GM18502 (cell line): ENCODE results near the gene FCF1.
"Not testable (repeated sequence)": the region's sequence is repeated elsewhere in the genome, so short reads cannot be mapped to it uniquely, and the experiment has no call there.

Source experiments
- ATAC-seq: cut with Tn5 transposase; IDR thresholded peaks from one replicate; pipeline ENCODE4 v1.9.1; 2021; ENCODE audit warnings: mild to moderate bottlenecking; ENCODE audit not compliant: unreplicated experiment, poor library complexity

The FCF1 gene

GRCh38 chr14:74697976-74698375 is 15.0 kb upstream of the FCF1 start:
- no peak for ATAC-seq

DNA sequence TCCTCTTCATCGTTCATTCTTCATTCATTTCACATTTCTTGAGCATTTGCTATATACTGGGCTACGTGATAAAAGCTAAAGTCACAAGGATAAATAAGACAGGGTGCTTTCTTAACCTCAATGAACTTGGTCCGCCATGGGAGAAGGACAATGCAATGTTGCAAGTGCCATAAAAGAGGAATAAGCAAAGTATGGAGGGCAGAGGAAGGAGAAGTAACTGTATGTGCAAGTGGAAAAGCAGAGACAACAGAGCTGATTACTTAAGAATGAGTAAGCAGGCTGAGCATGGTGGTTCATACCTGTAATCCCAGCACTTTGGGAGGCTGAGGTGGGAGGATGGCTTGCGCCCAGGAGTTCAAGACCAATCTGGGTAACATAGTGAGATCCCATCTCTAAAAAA is 14.5 kb upstream of the FCF1 start:
- no peak for ATAC-seq

DNA sequence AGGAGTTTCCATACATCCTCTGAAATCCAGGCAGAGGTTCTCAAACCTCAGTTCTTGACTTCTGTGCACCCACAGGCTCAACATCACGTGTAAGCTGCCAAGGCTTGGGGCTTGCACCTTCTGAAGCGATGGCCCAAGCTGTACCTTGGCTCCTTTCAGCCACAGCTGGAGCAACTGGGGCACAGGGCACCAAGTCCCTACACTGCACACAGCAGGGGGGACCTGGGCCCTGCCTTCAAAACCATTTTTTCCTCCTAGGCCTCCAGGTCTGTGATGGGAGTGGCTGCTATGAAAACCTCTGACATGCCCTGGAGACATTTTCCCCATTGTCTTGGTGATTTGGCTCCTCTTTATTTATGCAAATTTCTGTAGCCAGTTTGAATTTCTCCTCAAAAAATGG is 10.7 kb upstream of the FCF1 start:
- ATAC-seq, result no peak

- no peak for ATAC-seq
Measured at GRCh38 chr14:74703043-74703442, 9.9 kb upstream of the FCF1 start.

- no peak for ATAC-seq
Measured at GRCh38 chr14:74704656-74705055, 8.3 kb upstream of the FCF1 start.

- ATAC-seq, result no peak
Measured at GRCh38 chr14:74705613-74706500, 7.1 kb upstream of the FCF1 start.

DNA sequence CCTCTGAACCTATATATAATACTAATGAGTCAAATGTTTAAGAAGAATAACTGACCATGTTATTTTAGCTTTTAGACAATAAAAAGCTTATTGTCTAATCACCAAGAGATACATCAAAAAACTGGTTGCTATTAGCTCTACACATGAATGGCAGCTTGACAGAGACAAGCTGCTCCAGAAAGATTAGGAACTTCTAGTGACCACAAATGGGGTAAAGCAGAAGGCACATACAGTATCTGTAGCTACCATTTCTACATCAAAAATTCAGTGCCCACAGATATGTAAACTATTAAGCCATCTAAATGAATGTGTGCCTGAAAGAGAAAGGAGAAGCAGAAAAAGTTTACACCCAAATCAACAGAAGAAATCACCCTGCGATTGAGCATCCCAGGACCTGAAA is 2.5 kb upstream of the FCF1 start:
- no peak for ATAC-seq

GRCh38 chr14:74711651-74712050 is 1.3 kb upstream of the FCF1 start:
- ATAC-seq, result no peak

DNA sequence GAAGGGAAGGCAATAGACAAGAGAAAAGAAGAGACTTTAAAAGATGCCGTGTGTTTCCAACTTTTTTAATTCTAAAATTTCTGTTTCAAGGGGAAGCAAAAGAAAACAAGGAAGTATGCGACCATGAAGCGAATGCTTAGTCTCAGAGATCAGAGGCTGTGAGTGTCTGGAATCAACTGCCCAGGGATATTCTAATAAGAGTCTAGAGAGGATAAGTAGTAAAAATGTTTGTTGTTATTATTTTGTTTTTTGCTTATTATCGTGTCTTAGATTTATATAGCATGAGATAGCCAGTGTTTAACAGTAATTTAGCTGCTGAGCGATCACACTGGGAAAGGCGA is 421 bp downstream of the FCF1 start:
- ATAC-seq, result no peak

- no peak for ATAC-seq
Measured at GRCh38 chr14:74720526-74720925, 7.6 kb downstream of the FCF1 start.

- ATAC-seq, result no peak
Measured at GRCh38 chr14:74723134-74723533, 10.2 kb downstream of the FCF1 start.

DNA sequence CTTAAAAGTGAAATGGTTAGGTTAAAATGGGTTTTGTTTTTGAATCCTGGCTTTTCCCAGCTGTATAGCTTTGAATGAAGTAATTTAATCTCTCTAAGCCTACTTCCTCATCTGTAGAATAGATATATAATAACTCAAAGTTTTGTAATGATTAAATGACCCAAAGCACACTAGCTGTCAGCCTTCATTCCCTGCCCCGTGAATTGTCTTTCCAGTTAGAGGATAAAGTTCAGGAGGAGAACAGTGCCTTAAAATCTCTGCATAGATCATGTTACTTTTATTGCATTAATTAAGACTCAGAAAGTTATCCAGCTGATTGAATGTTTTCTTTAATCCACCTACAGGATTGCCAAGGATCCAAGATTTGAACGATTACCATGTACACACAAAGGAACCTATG is 19.4 kb downstream of the FCF1 start:
- ATAC-seq, result no peak

DNA sequence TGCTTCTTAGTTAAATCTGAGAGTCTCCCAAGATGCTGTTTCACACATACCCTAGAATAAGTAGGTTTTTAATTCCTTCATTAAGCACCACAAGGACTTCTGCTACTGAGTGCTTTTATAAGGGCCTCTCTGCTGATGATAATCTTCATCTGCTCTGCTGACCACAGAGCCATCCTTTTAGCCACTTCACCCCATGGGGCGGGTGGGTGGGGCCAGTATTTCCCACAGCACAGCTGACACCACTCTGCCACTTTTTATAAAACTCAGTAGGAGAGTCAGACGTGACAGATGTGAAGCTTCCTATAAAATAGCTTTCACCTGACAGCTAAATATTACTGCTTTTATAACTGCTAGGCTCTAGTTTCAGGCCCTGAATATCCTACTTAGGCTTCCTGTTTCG is 20.3 kb downstream of the FCF1 start:
- ATAC-seq, result no peak

GRCh38 chr14:74735125-74735524 is 22.2 kb downstream of the FCF1 start:
- ATAC-seq, result no peak

- ATAC-seq, result no peak
Measured at GRCh38 chr14:74737753-74738325, 24.9 kb downstream of the FCF1 start.

DNA sequence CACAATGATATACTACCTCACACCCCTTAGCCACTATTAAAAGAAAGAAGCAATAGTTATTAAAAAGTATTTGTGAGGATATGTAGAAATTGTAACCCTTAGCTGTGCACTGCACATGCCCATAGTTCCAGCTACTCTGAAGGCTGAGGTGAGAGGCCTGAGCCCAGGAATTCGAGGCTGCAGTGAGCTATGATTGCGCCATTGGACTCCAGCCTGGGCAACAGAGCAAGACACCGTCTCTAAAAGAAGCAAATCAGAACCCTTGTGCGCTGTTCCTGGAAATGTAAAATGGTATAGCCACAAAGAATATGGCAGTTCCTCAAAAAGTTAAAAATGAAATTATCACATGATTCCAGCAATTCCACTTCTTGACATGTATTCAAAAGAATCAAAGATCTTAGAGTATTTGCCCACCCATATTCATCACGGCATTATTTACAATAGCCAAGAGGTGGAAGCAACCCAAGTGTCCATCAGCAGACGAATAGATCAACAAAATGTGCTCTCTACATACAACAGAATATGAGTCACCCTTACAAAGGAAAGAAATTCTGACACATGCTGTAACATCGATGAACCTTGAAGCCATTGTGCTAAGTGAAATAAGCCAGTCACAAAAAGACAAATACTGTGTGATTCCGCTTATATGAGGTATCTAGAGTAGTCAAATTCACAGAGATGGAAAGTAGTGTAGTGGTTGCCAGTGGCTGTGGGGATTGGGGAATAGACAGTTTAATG is 26.5 kb downstream of the FCF1 start:
- no peak for ATAC-seq

DNA sequence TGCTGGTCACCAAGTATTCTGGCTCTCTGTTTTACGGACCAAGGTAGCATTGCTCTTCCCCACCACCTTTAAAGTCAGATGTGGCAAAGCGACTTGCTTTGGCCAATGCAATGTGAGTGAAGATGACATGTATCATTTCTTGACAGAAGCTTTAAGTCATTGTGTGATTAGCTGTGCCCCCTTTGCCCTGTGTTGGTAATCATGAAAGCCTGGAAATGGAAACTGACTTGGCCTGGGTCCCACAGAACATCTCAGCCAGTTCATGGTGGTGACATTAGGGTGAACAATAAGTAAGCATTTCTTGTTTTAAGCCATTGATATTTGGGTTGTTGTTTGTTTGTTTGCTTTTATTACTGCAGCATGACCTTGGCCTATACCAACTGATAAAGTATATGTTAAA is 34.3 kb downstream of the FCF1 start:
- ATAC-seq, result no peak

DNA sequence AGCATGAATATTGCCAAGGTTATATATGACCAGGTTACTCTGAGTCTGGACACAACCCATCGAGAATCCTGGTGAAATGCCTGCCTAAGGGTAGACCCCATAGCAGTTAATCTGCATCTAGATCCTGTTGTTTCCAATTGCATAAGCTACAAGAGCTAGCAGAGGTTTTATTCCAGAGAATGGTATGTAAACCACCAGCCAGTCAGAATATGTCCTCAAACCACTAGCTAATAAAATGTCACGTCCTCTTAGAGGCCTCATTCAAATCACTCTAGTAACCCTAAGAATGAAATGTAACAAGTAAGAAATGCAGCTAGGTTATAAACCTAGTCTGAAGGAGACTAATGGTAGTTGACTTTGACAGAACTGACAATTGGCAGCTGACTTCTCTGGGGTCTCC is 41.2 kb downstream of the FCF1 start:
- no peak for ATAC-seq

DNA sequence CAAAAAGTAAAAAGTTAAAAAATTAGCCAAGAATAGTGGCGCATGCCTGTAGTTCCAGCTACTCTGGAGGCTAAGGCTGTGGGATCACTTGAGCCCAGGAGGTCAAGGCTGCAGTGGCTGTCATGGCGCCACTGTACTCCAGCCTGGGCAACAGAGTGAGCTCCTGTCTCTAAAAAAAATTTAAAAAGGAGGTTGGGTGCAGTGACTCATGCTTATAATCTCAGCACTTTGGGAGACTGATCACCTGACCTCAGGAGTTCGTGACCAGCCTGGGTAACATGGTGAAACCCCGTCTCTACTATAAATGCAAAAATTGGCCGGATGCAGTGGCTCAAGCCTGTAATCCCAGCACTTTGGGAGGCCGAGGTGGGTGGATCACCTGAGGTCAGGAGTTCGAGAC is 42.0 kb downstream of the FCF1 start:
- no peak for ATAC-seq

- no peak for ATAC-seq
Measured at GRCh38 chr14:74756326-74756725, 43.4 kb downstream of the FCF1 start.

DNA sequence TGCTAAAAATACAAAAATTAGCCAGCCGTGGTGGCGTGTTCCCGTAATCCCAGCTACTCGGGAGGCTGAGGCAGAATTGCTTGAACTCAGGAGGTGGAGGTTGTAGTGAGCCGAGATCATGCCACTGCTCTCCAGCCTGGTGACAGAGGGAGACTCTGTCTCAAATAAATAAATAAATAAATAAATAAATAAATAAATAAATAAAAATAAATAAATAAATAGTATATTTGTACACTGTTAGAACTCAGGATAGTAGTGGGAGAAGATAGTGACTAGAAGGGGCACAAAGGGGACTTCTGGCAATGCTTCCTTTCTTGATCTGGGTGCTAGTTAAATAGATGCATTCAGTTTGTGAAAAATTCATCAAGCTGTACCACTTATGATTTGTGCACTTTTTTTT is 45.6 kb downstream of the FCF1 start:
- ATAC-seq, result not testable (repeated sequence)
